ENCODE results near the gene MTCH2. TPM values are rescaled to one million over a fixed set of nuclear protein-coding genes. Genes with fewer than 3 reads are reported as not detected.

The MTCH2 gene
- total RNA-seq, 1 experiment from 2014 or later = 176 TPM

GRCh38 chr11:47645500-47645899 is 3.1 kb upstream of the MTCH2 start:
- Histone ChIP-seq H3K27me3 (ENCODE audit: insufficient read depth, low read length) (no peaks in the 10 kb centered on the region), H2BK120ac (ENCODE audit: low read depth, low read length, poor library complexity, severe bottlenecking) (no peak overlapping the region), H3K23ac (ENCODE audit: insufficient read length, low read depth, low read length) (no peak overlapping the region), H3K79me2 (ENCODE audit: insufficient read depth, low read length) (peaks cover 3% of the 10 kb centered on the region; the same call in 1 of the 2 replicates), H2BK20ac (ENCODE audit: low read depth, low read length, poor library complexity, severe bottlenecking) (no peak overlapping the region), H3K4me2 (ENCODE audit: insufficient read depth, insufficient read length, low read length) (no peak overlapping the region), H2AFZ (ENCODE audit: low read length) (no peak overlapping the region), H3K4me1 (ENCODE audit: insufficient read depth, low read length) (0 out of 2 replicates have a peak, but pooled peaks cover 2% of the 10 kb centered on the region), H3K56ac (ENCODE audit: insufficient read length, low read depth, low read length) (no peak overlapping the region), H2BK12ac (ENCODE audit: insufficient read length, low read depth, low read length) (no peak overlapping the region), H3K79me1 (ENCODE audit: insufficient read depth, low read depth, low read length, poor library complexity, severe bottlenecking) (no peaks in the 10 kb centered on the region), H3K27ac (ENCODE audit: insufficient read length, low read depth, low read length) (no peak overlapping the region), H3K23me2 (ENCODE audit: insufficient read length, low read depth, low read length, poor library complexity, severe bottlenecking) (peaks cover 5% of the 10 kb centered on the region), H2BK15ac (ENCODE audit: low read depth, low read length) (no peak overlapping the region), H4K20me1 (ENCODE audit: control insufficient read depth, insufficient read depth, insufficient read length) (no peaks in the 10 kb centered on the region), H3K18ac (ENCODE audit: insufficient read length, low read depth, low read length) (no peak overlapping the region), H4K5ac (ENCODE audit: insufficient read length, low read depth, low read length) (no peak overlapping the region), H4K91ac (ENCODE audit: insufficient read length, low read depth, low read length) (no peak overlapping the region), H3K4ac (ENCODE audit: low read depth, low read length) (no peak overlapping the region), H3T11ph (ENCODE audit: low read length) (no peak overlapping the region), H2AK5ac (ENCODE audit: insufficient read length, low read length) (no peak overlapping the region), H3K9me3 (ENCODE audit: control insufficient read depth, low read depth, low read length) (no peaks in the 10 kb centered on the region), H4K8ac (replicated peaks; ENCODE audit: insufficient read length, low read depth, low read length) (no peak overlapping the region), H3K9ac (ENCODE audit: extremely low read depth, insufficient read length, low read length) (no peak overlapping the region), H2BK5ac (ENCODE audit: insufficient read length, low read length) (no peak overlapping the region), H3K14ac (ENCODE audit: insufficient read depth, low read length) (no peak overlapping the region)
- no peak for DNase-seq
- Mint-ChIP-seq H3K36me3 (ENCODE audit: insufficient read depth in 1 of 3, low read depth in 3 of 3) (peaks cover 0 to 4% (median 0%) of the 10 kb centered on the region in 3 experiments; a peak in 3 of 7 replicates), H3K27ac (peak overlapping the region in 1 of 3 experiments; percentile 41; a peak in 2 of 7 replicates), H3K9me3 (no peaks in the 10 kb centered on the region; a peak in 1 of 5 replicates), H3K4me1 (peaks cover 11 to 17% of the 10 kb centered on the region in 2 experiments), H3K27me3 (ENCODE audit: low read depth) (no peaks in the 10 kb centered on the region), H3K4me3 (no peak overlapping the region)
- TF ChIP-seq CTCF (conservative IDR thresholded peaks at IDR 0.05) = no peak
- no CpG with 5 or more reads among the region's 6 CpGs for WGBS (ENCODE audit: extremely low coverage, insufficient read length, low lambda C conversion rate)
